ENCODE results near the gene GPRASP1.
"Not testable (repeated sequence)": the region's sequence is repeated elsewhere in the genome, so short reads cannot be mapped to it uniquely, and the experiment has no call there.

Gene GPRASP1

GRCh38 chrX:102651242-102652011, at the start of gene GPRASP1:
Gene GPRASP1, plus strand, starts transcription at chrX:102651483. Its CDS starts 2,431 bp downstream, at chrX:102653914.
- no peak for DNase-seq

GRCh38 chrX:102604327-102604726, 47.0 kb upstream of the GPRASP1 start:
- DNase-seq: no peak

- DNase-seq: no peak
These were observed 45.2 kb upstream of the GPRASP1 start for GRCh38 chrX:102606115-102606514.

GRCh38 chrX:102610905-102611304, 40.4 kb upstream of the GPRASP1 start:
- no peak for DNase-seq

- DNase-seq: no peak
These were observed 27.2 kb upstream of the GPRASP1 start for GRCh38 chrX:102624105-102624504.

GRCh38 chrX:102627640-102628039, 23.6 kb upstream of the GPRASP1 start:
- no peak for DNase-seq

- DNase-seq: no peak
These were observed 13.7 kb upstream of the GPRASP1 start for GRCh38 chrX:102637561-102637960.

GRCh38 chrX:102650903-102651241, 411 bp upstream of the GPRASP1 start:
- no peak for DNase-seq

- DNase-seq: no peak
These were observed 877 bp downstream of the GPRASP1 start for GRCh38 chrX:102652031-102652688.

GRCh38 chrX:102654696-102655095, 3.4 kb downstream of the GPRASP1 start:
- no peak for DNase-seq

- no peak for DNase-seq
These were observed 7.3 kb downstream of the GPRASP1 start for GRCh38 chrX:102658556-102658955.

GRCh38 chrX:102659790-102660757, 8.8 kb downstream of the GPRASP1 start:
- DNase-seq: peak; percentile 68 to 83

- not testable (repeated sequence) for DNase-seq
These were observed 12.5 kb downstream of the GPRASP1 start for GRCh38 chrX:102663820-102664219.

GRCh38 chrX:102667034-102667433, 15.8 kb downstream of the GPRASP1 start:
- DNase-seq: not testable (repeated sequence)

GRCh38 chrX:102669526-102669925, 18.2 kb downstream of the GPRASP1 start:
- no peak for DNase-seq

- DNase-seq: no peak
These were observed 21.6 kb downstream of the GPRASP1 start for GRCh38 chrX:102672856-102673255.

GRCh38 chrX:102677479-102677878, 26.2 kb downstream of the GPRASP1 start:
- DNase-seq: not testable (repeated sequence)

GRCh38 chrX:102684772-102685520, 33.7 kb downstream of the GPRASP1 start:
- DNase-seq: no peak

- no peak for DNase-seq
These were observed 43.5 kb downstream of the GPRASP1 start for GRCh38 chrX:102694749-102695148.

- no peak for DNase-seq
These were observed 45.0 kb downstream of the GPRASP1 start for GRCh38 chrX:102696306-102696705.

GRCh38 chrX:102697494-102697893, 46.2 kb downstream of the GPRASP1 start:
- no peak for DNase-seq
